ENCODE results near the gene ZNF813.
"Not testable (repeated sequence)": the region's sequence is repeated elsewhere in the genome, so short reads cannot be mapped to it uniquely, and the experiment has no call there.

The ZNF813 gene

DNA sequence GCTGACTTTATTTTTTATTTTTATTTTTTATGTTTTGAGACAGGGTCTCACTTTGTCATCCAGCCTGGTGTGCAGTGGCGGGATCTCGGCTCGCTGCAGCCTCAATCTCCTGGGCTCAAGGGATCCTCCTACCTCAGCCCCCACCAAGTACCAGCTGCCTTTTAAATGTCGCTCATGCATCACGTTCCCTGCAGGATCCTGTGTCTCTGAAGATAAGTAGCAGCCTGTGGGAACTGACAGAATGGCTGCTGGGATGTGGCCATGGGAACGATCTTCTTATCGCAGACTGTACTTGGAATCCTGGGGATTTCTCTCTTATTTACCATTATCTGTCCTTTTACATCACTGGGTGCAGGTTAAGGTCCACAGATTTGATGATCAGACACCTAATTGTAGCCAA is 35.6 kb downstream of the ZNF813 start:
- H3K4me3 ChIP-seq (ENCODE audit: low read depth, low read length); H3K4me1 ChIP-seq (ENCODE audit: control insufficient read depth, insufficient read depth, low read length); H3K36me3 ChIP-seq (ENCODE audit: control insufficient read depth in 2 of 2, insufficient read depth in 1 of 2, low read length in 2 of 2); H3K27ac ChIP-seq (ENCODE audit: extremely low read depth, low read depth, low read length); POLR2A ChIA-PET; H3K9me3 ChIP-seq (ENCODE audit: control insufficient read depth, insufficient read depth, low read depth, low read length); CTCF ChIA-PET: not testable (repeated sequence)

GRCh38 chr19:53503671-53504364 is 36.3 kb downstream of the ZNF813 start:
- H3K4me1 ChIP-seq (ENCODE audit: control insufficient read depth, insufficient read depth, low read length); H3K9me3 ChIP-seq (ENCODE audit: control insufficient read depth, insufficient read depth, low read depth, low read length); H3K36me3 ChIP-seq (ENCODE audit: control insufficient read depth in 2 of 2, insufficient read depth in 1 of 2, low read length in 2 of 2); H3K27ac ChIP-seq (ENCODE audit: extremely low read depth, low read depth, low read length): not testable (repeated sequence)
- H3K4me3 ChIP-seq (ENCODE audit: low read depth, low read length): peak overlapping the region; percentile 21
- ChIA-PET POLR2A (interaction anchor here (1.0 kb wide), 1 partner anchor 17 kb away, joined by 4 read pairs; no protein-coding TSS in a partner anchor), CTCF (interaction anchor here (1.2 to 1.6 kb wide), 2 partner anchors 12 to 79 kb away, joined by 3 to 5 read pairs; no protein-coding TSS in a partner anchor)

GRCh38 chr19:53504365-53504703 is 36.8 kb downstream of the ZNF813 start:
- H3K4me3 ChIP-seq (ENCODE audit: low read depth, low read length); H3K36me3 ChIP-seq (ENCODE audit: control insufficient read depth in 2 of 2, insufficient read depth in 1 of 2, low read length in 2 of 2); H3K4me1 ChIP-seq (ENCODE audit: control insufficient read depth, insufficient read depth, low read length); H3K27ac ChIP-seq (ENCODE audit: extremely low read depth, low read depth, low read length); H3K9me3 ChIP-seq (ENCODE audit: control insufficient read depth, insufficient read depth, low read depth, low read length): not testable (repeated sequence)
- TF ChIP-seq ZBTB17 (tag by site-specific recombination; IDR thresholded peaks at IDR 0.05) (0 out of 2 replicates have a peak, but pooled peaks have one; percentile 14), ZFHX2 (tag by site-specific recombination; conservative IDR thresholded peaks at IDR 0.05) (peak; percentile 44), ZNF2 (tag by site-specific recombination; IDR thresholded peaks at IDR 0.05) (peak; percentile 38; the same call in 1 of the 2 replicates), ZNF654 (tag by site-specific recombination; IDR thresholded peaks at IDR 0.05; ENCODE audit: low read depth) (peak; percentile 37), ZNF510 (tag by site-specific recombination; IDR thresholded peaks at IDR 0.05; ENCODE audit: insufficient replicate concordance) (peak; percentile 77), IKZF3 (tag by site-specific recombination; IDR thresholded peaks at IDR 0.05) (0 out of 2 replicates have a peak, but pooled peaks have one; percentile 17), ZXDB (tag by site-specific recombination; IDR thresholded peaks at IDR 0.05) (0 out of 2 replicates have a peak, but pooled peaks have one; percentile 21)
- TF ChIP-seq, protein P1, sequence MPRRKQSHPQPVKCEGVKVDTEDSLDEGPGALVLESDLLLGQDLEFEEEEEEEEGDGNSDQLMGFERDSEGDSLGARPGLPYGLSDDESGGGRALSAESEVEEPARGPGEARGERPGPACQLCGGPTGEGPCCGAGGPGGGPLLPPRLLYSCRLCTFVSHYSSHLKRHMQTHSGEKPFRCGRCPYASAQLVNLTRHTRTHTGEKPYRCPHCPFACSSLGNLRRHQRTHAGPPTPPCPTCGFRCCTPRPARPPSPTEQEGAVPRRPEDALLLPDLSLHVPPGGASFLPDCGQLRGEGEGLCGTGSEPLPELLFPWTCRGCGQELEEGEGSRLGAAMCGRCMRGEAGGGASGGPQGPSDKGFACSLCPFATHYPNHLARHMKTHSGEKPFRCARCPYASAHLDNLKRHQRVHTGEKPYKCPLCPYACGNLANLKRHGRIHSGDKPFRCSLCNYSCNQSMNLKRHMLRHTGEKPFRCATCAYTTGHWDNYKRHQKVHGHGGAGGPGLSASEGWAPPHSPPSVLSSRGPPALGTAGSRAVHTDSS (tag by site-specific recombination; IDR thresholded peaks at IDR 0.05): peak; percentile 25; the same call in 1 of the 2 replicates
- ChIA-PET POLR2A (interaction anchor here (1.0 kb wide), 1 partner anchor 16 kb away, joined by 4 read pairs; no protein-coding TSS in a partner anchor), CTCF (interaction anchor here (1.2 to 1.6 kb wide), 2 partner anchors 12 to 79 kb away, joined by 3 to 5 read pairs; no protein-coding TSS in a partner anchor)

DNA sequence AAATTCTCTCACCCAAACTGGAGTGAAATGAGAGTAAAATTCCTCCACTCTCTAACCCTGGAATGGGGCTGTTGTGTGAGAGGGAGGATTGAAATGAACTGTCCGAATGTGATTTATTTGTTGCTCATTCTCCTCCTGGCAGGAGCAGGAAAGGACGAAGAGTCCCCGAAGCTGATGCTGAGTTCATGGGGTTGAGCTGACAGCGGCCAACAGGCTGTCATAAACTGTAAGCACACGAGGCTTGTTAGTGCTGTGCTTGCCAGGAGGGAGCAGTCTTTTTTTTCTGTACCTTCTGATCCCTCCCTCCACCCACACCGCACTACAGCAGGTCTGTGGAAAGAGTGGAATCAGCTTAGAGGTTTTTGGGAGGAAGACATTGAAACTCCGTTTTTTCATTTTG is 37.4 kb downstream of the ZNF813 start:
- ChIA-PET CTCF (interaction anchor here (0.6 to 1.6 kb wide), 3 partner anchors 10 to 182 kb away, joined by 3 to 5 read pairs (median 3); no protein-coding TSS in a partner anchor), POLR2A (no interaction called here)
- Histone ChIP-seq H3K9me3 (ENCODE audit: control insufficient read depth, insufficient read depth, low read depth, low read length) (no peaks in the 10 kb centered on the region; the same call in 1 of the 2 replicates), H3K27ac (ENCODE audit: extremely low read depth, low read depth, low read length) (no peak overlapping the region), H3K4me3 (ENCODE audit: low read depth, low read length) (no peak overlapping the region), H3K36me3 (ENCODE audit: control insufficient read depth in 2 of 2, insufficient read depth in 1 of 2, low read length in 2 of 2) (no peaks in the 10 kb centered on the region), H3K4me1 (ENCODE audit: control insufficient read depth, insufficient read depth, low read length) (no peaks in the 10 kb centered on the region)
- no peak for TF ChIP-seq ZNF404 (tag by site-specific recombination; IDR thresholded peaks at IDR 0.05)
- no peak for TF ChIP-seq OVOL3 (tag by site-specific recombination; IDR thresholded peaks at IDR 0.05)
- TF ChIP-seq ZNF558 (tag by site-specific recombination; IDR thresholded peaks at IDR 0.05): no peak
- TF ChIP-seq MYNN (tag by site-specific recombination; IDR thresholded peaks at IDR 0.05; ENCODE audit: borderline replicate concordance): no peak
- no peak for TF ChIP-seq ZNF23 (tag by site-specific recombination; IDR thresholded peaks at IDR 0.05; ENCODE audit: borderline replicate concordance)
- no peak for TF ChIP-seq ZNF837 (tag by site-specific recombination; IDR thresholded peaks at IDR 0.05)
- TF ChIP-seq, protein P2, sequence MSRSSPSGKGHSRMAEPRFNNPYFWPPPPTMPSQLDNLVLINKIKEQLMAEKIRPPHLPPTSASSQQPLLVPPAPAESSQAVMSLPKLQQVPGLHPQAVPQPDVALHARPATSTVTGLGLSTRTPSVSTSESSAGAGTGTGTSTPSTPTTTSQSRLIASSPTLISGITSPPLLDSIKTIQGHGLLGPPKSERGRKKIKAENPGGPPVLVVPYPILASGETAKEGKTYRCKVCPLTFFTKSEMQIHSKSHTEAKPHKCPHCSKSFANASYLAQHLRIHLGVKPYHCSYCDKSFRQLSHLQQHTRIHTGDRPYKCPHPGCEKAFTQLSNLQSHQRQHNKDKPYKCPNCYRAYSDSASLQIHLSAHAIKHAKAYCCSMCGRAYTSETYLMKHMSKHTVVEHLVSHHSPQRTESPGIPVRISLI (tag by site-specific recombination; IDR thresholded peaks at IDR 0.05): no peak
- TF ChIP-seq ZNF280C (tag by site-specific recombination; IDR thresholded peaks at IDR 0.05): no peak
- TF ChIP-seq, protein P3, sequence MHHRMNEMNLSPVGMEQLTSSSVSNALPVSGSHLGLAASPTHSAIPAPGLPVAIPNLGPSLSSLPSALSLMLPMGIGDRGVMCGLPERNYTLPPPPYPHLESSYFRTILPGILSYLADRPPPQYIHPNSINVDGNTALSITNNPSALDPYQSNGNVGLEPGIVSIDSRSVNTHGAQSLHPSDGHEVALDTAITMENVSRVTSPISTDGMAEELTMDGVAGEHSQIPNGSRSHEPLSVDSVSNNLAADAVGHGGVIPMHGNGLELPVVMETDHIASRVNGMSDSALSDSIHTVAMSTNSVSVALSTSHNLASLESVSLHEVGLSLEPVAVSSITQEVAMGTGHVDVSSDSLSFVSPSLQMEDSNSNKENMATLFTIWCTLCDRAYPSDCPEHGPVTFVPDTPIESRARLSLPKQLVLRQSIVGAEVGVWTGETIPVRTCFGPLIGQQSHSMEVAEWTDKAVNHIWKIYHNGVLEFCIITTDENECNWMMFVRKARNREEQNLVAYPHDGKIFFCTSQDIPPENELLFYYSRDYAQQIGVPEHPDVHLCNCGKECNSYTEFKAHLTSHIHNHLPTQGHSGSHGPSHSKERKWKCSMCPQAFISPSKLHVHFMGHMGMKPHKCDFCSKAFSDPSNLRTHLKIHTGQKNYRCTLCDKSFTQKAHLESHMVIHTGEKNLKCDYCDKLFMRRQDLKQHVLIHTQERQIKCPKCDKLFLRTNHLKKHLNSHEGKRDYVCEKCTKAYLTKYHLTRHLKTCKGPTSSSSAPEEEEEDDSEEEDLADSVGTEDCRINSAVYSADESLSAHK (tag by site-specific recombination; IDR thresholded peaks at IDR 0.05): no peak
- TF ChIP-seq ZEB2 (tag by site-specific recombination; IDR thresholded peaks at IDR 0.05): no peak
- no peak for TF ChIP-seq ZNF660 (tag by site-specific recombination; IDR thresholded peaks at IDR 0.05)
- TF ChIP-seq ZNF302 (tag by site-specific recombination; IDR thresholded peaks at IDR 0.05; ENCODE audit: low read depth): no peak

Measured in HEK293 (cell line).